A549 treated with AZD9567 at 1 μM for 4 hours (cell line): ENCODE results near the gene GCNT3. TPM values are rescaled to one million over a fixed set of nuclear protein-coding genes. Genes with fewer than 3 reads are reported as not detected.

Experiments used
- total RNA-seq: library from RNA; stranded (reverse); fragments of 200-300 nt; extraction: Qiagen RNA extraction; gene quantifications from 5 replicates; pipeline ENCODE4 v1.2.3, GENCODE V29; 2022; ENCODE audit not compliant: insufficient read depth

The GCNT3 gene, protein sequence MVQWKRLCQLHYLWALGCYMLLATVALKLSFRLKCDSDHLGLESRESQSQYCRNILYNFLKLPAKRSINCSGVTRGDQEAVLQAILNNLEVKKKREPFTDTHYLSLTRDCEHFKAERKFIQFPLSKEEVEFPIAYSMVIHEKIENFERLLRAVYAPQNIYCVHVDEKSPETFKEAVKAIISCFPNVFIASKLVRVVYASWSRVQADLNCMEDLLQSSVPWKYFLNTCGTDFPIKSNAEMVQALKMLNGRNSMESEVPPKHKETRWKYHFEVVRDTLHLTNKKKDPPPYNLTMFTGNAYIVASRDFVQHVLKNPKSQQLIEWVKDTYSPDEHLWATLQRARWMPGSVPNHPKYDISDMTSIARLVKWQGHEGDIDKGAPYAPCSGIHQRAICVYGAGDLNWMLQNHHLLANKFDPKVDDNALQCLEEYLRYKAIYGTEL
- 95.6 to 120 TPM (median 100 TPM) in 5 replicates for total RNA-seq

DNA sequence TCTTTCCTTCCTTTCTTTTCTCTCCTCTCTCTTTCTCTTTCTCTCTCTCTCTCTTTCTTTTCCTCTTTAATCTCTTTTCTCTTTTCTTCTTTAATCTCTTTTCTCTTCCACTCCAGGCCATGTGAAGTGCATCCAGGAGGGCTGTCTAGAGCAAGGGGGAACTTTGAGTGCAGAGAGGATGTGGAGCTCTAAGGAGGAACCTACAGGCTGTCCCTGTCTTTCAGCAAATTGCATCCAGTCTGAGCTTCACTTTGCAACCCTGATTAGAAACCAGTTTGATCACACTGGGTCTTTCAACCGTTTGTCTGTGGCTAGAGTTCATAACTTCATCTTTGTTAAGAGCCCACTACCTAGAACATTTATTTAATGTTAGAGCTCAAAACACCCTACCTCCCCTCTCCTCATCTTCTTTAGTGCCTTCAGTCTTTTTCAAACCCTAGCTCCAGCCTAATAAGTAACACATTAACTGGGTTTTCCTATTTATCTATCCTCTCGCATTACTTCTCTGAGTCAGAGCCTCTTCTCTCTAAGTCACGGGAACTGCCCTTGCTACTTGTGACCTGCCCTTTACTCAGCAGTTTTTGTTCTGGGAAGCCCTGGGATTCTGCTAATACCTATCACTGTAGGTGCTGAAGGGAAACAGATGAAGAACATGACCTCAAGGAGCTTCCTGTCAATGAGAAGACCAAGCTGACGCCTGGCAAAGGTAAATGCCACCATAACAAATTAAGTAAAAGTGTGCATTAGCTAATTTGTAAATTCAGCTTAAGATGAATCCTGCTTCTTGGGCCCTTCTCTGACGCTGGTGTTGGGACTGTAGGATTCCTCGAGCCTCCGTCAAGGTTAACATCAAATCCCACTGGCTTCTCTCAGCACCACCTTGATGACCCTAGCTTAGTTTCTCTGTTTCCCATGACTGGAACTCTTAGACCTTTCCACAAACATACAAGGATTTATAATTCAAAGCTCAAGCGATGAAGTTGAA, at the start of gene GCNT3:
GCNT3 (plus strand) TSS at position 508 of the 985 bp plus-strand sequence. CDS start 6,456 bp downstream, outside the sequence.

DNA sequence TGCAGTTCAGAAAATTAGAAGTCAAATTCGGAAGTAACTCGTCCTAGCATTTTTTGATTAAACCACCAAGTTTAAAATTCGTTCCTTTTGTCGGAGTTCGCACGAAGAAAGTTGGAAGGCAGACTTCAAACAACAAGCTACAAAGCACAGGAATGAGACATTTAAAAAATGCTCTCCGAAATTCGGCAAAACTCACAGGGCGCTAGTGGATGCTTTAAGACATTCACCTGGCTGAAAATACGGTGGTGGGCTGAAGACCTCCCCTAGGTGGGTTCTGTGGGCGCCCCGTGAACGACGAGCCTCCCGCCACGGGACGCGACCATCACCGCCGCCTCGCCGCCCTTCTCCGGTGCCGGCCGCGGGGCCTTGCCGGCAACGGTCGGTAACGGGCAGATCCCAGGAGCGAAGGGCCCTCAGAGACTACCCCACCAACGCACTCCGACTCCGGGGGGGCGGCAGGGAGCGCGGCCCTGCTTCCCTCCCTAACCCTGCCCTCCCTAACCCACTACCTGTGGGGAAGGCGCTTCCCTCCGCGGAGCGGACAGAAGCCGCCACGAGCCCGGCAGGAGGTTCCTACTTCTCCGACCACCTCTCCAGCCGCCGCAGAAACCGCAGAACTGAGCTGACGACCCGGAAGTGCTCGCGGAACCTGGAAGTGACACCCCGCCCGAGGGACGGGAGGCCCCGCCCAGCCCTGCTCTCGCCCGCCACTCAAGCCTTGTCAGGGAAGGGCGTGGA, 45.5 kb downstream of the GCNT3 start, which contains the start of gene GTF2A2:
GTF2A2 (minus strand) TSS at position 619 of the 738 bp plus-strand sequence. CDS start 5,238 bp downstream, outside the sequence.

Other genes with a start within 250 kb of the GCNT3 start
- gene MYO1E, start 238.9 kb upstream of the GCNT3 start, total RNA-seq = 196 to 306 TPM (median 286 TPM) in 5 replicates
- 10.2 to 14.9 TPM (median 13.8 TPM) in 5 replicates for gene FAM81A, start 173.6 kb upstream of the GCNT3 start, total RNA-seq
- 176 to 197 TPM (median 184 TPM) in 5 replicates for gene GTF2A2, start 45.7 kb downstream of the GCNT3 start, total RNA-seq
- 63.5 to 118 TPM (median 73.2 TPM) in 5 replicates for gene BNIP2, start 77.5 kb downstream of the GCNT3 start, total RNA-seq